Fibroblast of pulmonary artery (primary cell): ENCODE data around the gene DNAJC17.

ENCODE experiments used
- DNase-seq: peaks from one replicate; pipeline ENCODE4 v3.0.0-alpha.2; 2010; ENCODE audit warnings: low read depth
- H3K4me3 ChIP-seq: replicated peaks from 2 replicates; pipeline ENCODE4 v1.5.1; 2011; ENCODE audit warnings: low read depth, mild to moderate bottlenecking, control low read depth, low read length, moderate library complexity
- CTCF ChIP-seq: IDR thresholded peaks from 2 replicates; pipeline ENCODE4 v1.5.1; 2011; ENCODE audit warnings: mild to moderate bottlenecking, control low read depth, low read length, inconsistent platforms; ENCODE audit errors: missing control alignments

The DNAJC17 gene

GRCh38 chr15:40830884-40831283 lies 23.6 kb upstream of the DNAJC17 start:
- TF ChIP-seq CTCF: no peak

DNA sequence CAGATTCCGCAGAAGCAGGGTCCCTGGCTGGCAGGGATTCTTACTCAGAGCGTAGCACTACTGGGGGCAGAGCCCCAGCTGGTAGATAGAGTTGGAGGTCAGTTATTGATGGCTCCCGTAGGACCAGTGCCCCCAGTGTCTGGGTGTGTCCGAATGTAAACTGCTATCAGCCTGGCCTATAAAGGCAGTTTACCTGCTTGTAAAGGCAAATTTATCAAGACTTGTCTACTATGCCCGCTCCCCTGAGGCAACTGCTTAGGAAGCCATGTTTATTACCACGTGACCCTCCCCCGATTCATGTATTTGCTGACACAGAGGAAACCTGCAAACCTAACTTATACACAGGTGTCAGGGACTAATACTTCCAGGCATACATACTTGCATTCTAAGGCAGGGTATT lies 21.8 kb upstream of the DNAJC17 start:
- DNase-seq: no peak
- H3K4me3 ChIP-seq: no peak overlapping the region
- no peak for TF ChIP-seq CTCF

More at GRCh38 chr15:40830884-40831283, 23.6 kb upstream of the DNAJC17 start:
- H3K4me3 ChIP-seq: no peak overlapping the region
- DNase-seq: no peak

GRCh38 chr15:40828447-40829036 lies 21.3 kb upstream of the DNAJC17 start, which contains the start of gene PPP1R14D:
PPP1R14D (minus strand) TSS chr15:40828708; CDS start chr15:40828641, 67 bp downstream.
- TF ChIP-seq CTCF: no peak
- H3K4me3 ChIP-seq: no peak within 1 kb of the TSS
- DNase-seq: no peak

DNA sequence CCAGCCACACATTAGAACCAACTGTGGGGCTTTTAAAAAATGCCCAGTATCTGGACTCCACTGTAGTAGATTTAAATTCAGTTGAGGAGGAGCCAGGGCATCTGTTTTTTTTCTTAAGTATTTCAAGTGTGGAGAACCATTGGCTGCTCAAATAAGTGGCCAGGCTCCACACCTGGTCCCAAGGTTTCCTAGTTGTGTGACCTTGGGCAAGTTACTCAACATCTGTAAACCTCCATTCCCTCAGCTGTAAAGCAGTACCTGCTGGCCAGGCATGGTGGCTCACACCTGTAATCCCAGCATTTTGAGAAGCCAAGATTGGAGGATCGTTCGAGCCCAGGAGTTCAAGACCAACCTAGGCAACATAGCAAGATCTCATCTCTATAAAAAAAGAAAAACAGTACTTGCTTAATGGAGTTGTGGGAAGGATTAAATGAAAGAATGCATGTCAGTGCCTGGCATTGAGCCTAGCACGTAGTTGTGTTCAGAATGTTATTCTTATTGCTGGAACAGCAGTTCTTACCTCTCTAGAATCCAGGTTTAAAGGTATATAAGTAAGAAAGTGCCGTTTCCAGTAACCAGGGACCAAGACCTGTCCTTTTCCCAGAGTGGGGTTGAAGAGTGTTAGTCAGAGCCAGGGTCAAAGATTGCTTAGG lies 19.3 kb upstream of the DNAJC17 start:
- no peak for DNase-seq
- no peak overlapping the region for H3K4me3 ChIP-seq
- no peak for TF ChIP-seq CTCF

DNA sequence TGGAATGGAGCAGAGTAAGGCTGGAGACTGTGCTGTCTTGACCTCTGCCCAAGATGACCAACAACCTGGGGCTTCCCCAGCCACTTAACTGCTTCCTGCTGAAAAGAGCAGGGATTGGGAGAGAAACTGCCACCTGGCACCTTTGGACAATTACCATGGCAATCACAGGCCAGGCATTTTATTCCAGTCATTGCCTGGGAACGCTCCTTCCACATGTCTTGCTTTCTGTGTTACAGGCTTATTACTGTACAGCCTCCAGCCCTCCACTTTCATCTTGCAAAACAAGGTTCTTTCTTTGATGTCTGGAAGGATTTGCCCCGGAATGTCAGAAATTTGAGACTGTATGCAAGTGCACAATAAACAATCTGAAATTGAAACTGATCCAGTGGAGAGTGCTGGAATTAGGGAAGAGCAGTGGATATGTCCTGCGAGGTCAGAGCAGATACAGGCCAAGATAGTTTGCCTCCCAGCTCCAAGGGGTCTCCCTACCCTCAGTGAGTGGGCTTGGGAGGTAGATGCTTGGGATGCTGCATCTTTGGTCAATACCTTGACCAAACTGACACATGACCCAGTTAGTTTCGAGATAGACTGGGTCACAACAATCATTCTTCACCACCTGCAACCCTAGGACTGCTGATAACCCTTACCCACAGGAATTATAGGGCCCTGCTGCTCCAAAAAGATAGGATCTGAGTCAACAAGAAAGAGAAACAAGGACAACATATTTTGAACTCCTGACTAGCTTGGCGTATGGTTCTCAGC lies 18.6 kb upstream of the DNAJC17 start:
- no peak for DNase-seq

More for the DNA sequence above, 18.6 kb upstream of the DNAJC17 start:
- no peak for TF ChIP-seq CTCF
- H3K4me3 ChIP-seq: no peak overlapping the region
